NCI-H226 (cell line): ENCODE measurements around the gene WWOX.
"Not testable (repeated sequence)": the region's sequence is repeated elsewhere in the genome, so short reads cannot be mapped to it uniquely, and the experiment has no call there.

Experiments
- DNase-seq: peaks from one replicate; pipeline ENCODE4 v3.0.0-alpha.2; 2015

Gene WWOX

GRCh38 chr16:78506367-78507193 is 407.1 kb downstream of the WWOX start:
- DNase-seq: no peak

- no peak for DNase-seq
Observed at GRCh38 chr16:78507576-78507975, 408.1 kb downstream of the WWOX start.

GRCh38 chr16:78509965-78510364 is 410.5 kb downstream of the WWOX start:
- no peak for DNase-seq

- DNase-seq: no peak
Observed at GRCh38 chr16:78510496-78510895, 411.0 kb downstream of the WWOX start.

GRCh38 chr16:78513838-78514237 is 414.4 kb downstream of the WWOX start:
- no peak for DNase-seq

GRCh38 chr16:78514888-78515287 is 415.4 kb downstream of the WWOX start:
- not testable (repeated sequence) for DNase-seq

GRCh38 chr16:78515421-78515820 is 416.0 kb downstream of the WWOX start:
- no peak for DNase-seq

GRCh38 chr16:78516006-78516736 is 416.7 kb downstream of the WWOX start:
- DNase-seq: no peak

- DNase-seq: no peak
Observed at GRCh38 chr16:78519896-78520295, 420.4 kb downstream of the WWOX start.

- DNase-seq: no peak
Observed at GRCh38 chr16:78520470-78520869, 421.0 kb downstream of the WWOX start.

- no peak for DNase-seq
Observed at GRCh38 chr16:78522327-78522726, 422.9 kb downstream of the WWOX start.

GRCh38 chr16:78523212-78523985 is 423.9 kb downstream of the WWOX start:
- no peak for DNase-seq

GRCh38 chr16:78524066-78524595 is 424.7 kb downstream of the WWOX start:
- no peak for DNase-seq

- no peak for DNase-seq
Observed at GRCh38 chr16:78528265-78528664, 428.8 kb downstream of the WWOX start.

- DNase-seq: no peak
Observed at GRCh38 chr16:78529881-78530280, 430.4 kb downstream of the WWOX start.

- DNase-seq: no peak
Observed at GRCh38 chr16:78530283-78530682, 430.8 kb downstream of the WWOX start.

GRCh38 chr16:78535098-78535497 is 435.6 kb downstream of the WWOX start:
- DNase-seq: no peak

- no peak for DNase-seq
Observed at GRCh38 chr16:78537511-78537910, 438.1 kb downstream of the WWOX start.

- no peak for DNase-seq
Observed at GRCh38 chr16:78538292-78538691, 438.8 kb downstream of the WWOX start.

GRCh38 chr16:78538919-78539318 is 439.5 kb downstream of the WWOX start:
- DNase-seq: no peak

GRCh38 chr16:78542419-78542818 is 443.0 kb downstream of the WWOX start:
- no peak for DNase-seq

- DNase-seq: no peak
Observed at GRCh38 chr16:78543023-78543422, 443.6 kb downstream of the WWOX start.

- no peak for DNase-seq
Observed at GRCh38 chr16:78549366-78549765, 449.9 kb downstream of the WWOX start.
